K562 (cell line): ENCODE data around the gene CYB5D1. TPM values are rescaled to one million over a fixed set of nuclear protein-coding genes. Genes with fewer than 3 reads are reported as not detected.

ENCODE experiments used
- ADNP ChIP-seq: fragments of 200-800 bp; sonication (Bioruptor generic); IDR thresholded peaks from 2 replicates; pipeline ENCODE4 v1.6.1; 2016; ENCODE audit warnings: missing genetic modification characterization, missing compliant biosample characterization
- DPF2 ChIP-seq: fragments of 450-650 bp; IDR thresholded peaks from 2 replicates; pipeline ENCODE4 v1.6.1; 2016
- ELF2 ChIP-seq: fragments of 250-450 bp; sonication (Bioruptor Pico); IDR thresholded peaks from 2 replicates; pipeline ENCODE4 v1.5.0; 2021; ENCODE audit warnings: mild to moderate bottlenecking
- FOXA3 ChIP-seq, 2 experiments: fragments of 450-650 bp in 1 of 2; sonication (generic) in 1 of 2; formaldehyde crosslinking; IDR thresholded peaks in 1 of 2; conservative IDR thresholded peaks in 1 of 2; 2 replicates each; pipeline versions ENCODE4 v1.4.0 to v1.8.0; 2020 to 2022; ENCODE audit warnings: mild to moderate bottlenecking in 2 of 2, missing genetic modification reagents in 1 of 2
- FOXK1 ChIP-seq: sonication (generic); formaldehyde crosslinking; IDR thresholded peaks from 2 replicates; pipeline ENCODE4 v1.8.0; 2022; ENCODE audit warnings: missing genetic modification reagents, mild to moderate bottlenecking, borderline replicate concordance
- ILK ChIP-seq: fragments of 450-650 bp; IDR thresholded peaks from 2 replicates; pipeline ENCODE4 v1.6.1; 2016; ENCODE audit warnings: missing genetic modification characterization, low read depth, mild to moderate bottlenecking, missing compliant biosample characterization, moderate library complexity, borderline replicate concordance
- NFE2L1 ChIP-seq: fragments of 450-650 bp; IDR thresholded peaks from 2 replicates; pipeline ENCODE4 v1.6.1; 2016; ENCODE audit warnings: missing genetic modification characterization, low read depth, mild to moderate bottlenecking, missing compliant biosample characterization, moderate library complexity, borderline replicate concordance
- PML ChIP-seq: IDR thresholded peaks from 2 replicates; pipeline ENCODE4 v1.6.1; 2012; ENCODE audit warnings: low read length, inconsistent platforms
- PTBP1 ChIP-seq: fragments of 200-400 bp; formaldehyde crosslinking; IDR thresholded peaks from 2 replicates; pipeline ENCODE4 v1.6.1; 2017; ENCODE audit warnings: low read depth, low read length
- RBFOX2 ChIP-seq: fragments of 200-400 bp; formaldehyde crosslinking; IDR thresholded peaks from 2 replicates; pipeline ENCODE4 v1.6.1; 2017; ENCODE audit warnings: low read depth, mild to moderate bottlenecking, low read length, moderate library complexity
- SRSF7 ChIP-seq: fragments of 200-400 bp; formaldehyde crosslinking; optimal IDR thresholded peaks from 2 replicates; pipeline ENCODE3; 2017; ENCODE audit warnings: mild to moderate bottlenecking, low read depth, low read length
- WHSC1 ChIP-seq: IDR thresholded peaks from one replicate; pipeline ENCODE4 v1.6.1; 2012; ENCODE audit warnings: low read length, control low read depth, inconsistent platforms
- ZC3H4 ChIP-seq: sonication (generic); formaldehyde crosslinking; IDR thresholded peaks from 2 replicates; pipeline ENCODE4 v1.9.0; 2021; ENCODE audit warnings: missing genetic modification reagents, borderline replicate concordance
- ZNF384 ChIP-seq: IDR thresholded peaks from 2 replicates; pipeline ENCODE4 v1.6.1; 2012; ENCODE audit warnings: low read depth, low read length, improper control_type of control experiment
- polyA plus RNA-seq, 8 experiments: library from polyadenylated mRNA; depleted of rRNA in 4 of 8; stranded (reverse) in 5 of 8; unstranded in 3 of 8; fragments of >200 nt; fragmentation: Nextera tagmentation in 2 of 8; fragmentation: Illumina TruSeq in 1 of 8; extraction: Ambion mirVana in 2 of 8; extraction: Trizol in 1 of 8; gene quantifications; 2 replicates each; pipeline versions ENCODE4 v1.2.1 to v1.2.3, GENCODE V29; 2011 to 2014; ENCODE audit warnings: inconsistent platforms in 1 of 8, missing spikeins in 1 of 8
- total RNA-seq, 7 experiments: library from RNA; depleted of rRNA in 6 of 7; stranded (reverse); fragments of >200 nt in 6 of 7; fragmentation: Illumina TruSeq in 2 of 7; extraction: Trizol in 2 of 7; gene quantifications; 2 replicates each; pipeline versions ENCODE4 v1.2.1 to v1.2.3, GENCODE V29; 2011 to 2021; ENCODE audit warnings: low replicate concordance in 1 of 7
- TF ChIP-seq, protein P1 (sequence below): sonication (generic); formaldehyde crosslinking; IDR thresholded peaks from 2 replicates; pipeline ENCODE4 v1.8.0; 2023; ENCODE audit warnings: mild to moderate bottlenecking, missing genetic modification reagents
- TF ChIP-seq, protein P2 (sequence below): fragments of 450-650 bp; formaldehyde crosslinking; IDR thresholded peaks from 2 replicates; pipeline ENCODE4 v1.4.0; 2020; ENCODE audit warnings: mild to moderate bottlenecking, mixed read lengths
- TF ChIP-seq, protein P3 (sequence below): fragments of 450-650 bp; IDR thresholded peaks from 2 replicates; pipeline ENCODE4 v1.6.1; 2018; ENCODE audit warnings: mild to moderate bottlenecking, low read depth; ENCODE audit not compliant: partially characterized antibody
- TF ChIP-seq, protein P4 (sequence below), 2 experiments: fragments of 250-450 bp in 1 of 2; fragments of 450-650 bp in 1 of 2; sonication (Bioruptor Pico) in 1 of 2; IDR thresholded peaks; 2 replicates each; pipeline versions ENCODE4 v1.6.1 to v1.8.0; 2016 to 2021; ENCODE audit warnings: mild to moderate bottlenecking in 2 of 2, moderate library complexity in 2 of 2, missing compliant biosample characterization in 1 of 2, missing genetic modification characterization in 1 of 2
- TF ChIP-seq, protein P5 (sequence below): sonication (generic); formaldehyde crosslinking; IDR thresholded peaks from 2 replicates; pipeline ENCODE4 v1.8.0; 2022; ENCODE audit warnings: mild to moderate bottlenecking, missing genetic modification reagents
- TF ChIP-seq, protein P6 (sequence below): fragments of 450-650 bp; IDR thresholded peaks from 2 replicates; pipeline ENCODE4 v1.6.1; 2017; ENCODE audit warnings: mild to moderate bottlenecking, moderate library complexity

CYB5D1 gene
- total and polyA plus RNA-seq, 9 of the 15 experiments (the other 6 are each of a cell fraction or from before 2014, with no cell fraction given) = 2.4 to 7.9 (median 5.7) TPM

DNA sequence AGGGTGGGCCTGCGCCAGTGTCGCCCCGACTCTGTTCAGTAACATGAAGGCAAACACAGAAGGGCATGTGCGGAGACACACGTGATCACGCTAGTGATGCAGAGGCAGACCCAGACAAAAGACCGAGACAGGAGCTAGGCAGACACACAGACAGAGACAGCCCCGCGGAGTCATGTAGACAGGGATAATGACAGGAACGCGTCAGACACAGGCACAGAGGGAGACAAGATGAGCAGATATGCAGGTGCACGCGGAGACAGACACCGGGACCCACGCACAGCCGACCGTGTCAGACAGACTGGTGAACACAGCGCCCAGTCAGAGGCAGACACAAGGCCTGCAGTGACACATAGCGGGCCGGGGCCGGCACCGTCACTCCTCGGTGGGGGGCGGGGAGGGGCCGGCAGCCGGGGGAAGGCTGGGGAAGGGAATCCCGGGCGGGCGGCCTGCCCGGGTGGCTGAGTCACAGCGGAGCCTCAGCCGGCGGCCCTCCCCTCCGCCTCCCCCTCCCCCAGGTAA, 16.3 kb upstream of the CYB5D1 start (continued):
- TF ChIP-seq, protein P1, sequence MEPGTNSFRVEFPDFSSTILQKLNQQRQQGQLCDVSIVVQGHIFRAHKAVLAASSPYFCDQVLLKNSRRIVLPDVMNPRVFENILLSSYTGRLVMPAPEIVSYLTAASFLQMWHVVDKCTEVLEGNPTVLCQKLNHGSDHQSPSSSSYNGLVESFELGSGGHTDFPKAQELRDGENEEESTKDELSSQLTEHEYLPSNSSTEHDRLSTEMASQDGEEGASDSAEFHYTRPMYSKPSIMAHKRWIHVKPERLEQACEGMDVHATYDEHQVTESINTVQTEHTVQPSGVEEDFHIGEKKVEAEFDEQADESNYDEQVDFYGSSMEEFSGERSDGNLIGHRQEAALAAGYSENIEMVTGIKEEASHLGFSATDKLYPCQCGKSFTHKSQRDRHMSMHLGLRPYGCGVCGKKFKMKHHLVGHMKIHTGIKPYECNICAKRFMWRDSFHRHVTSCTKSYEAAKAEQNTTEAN (CRISPR knock-in tag) = no peak
- TF ChIP-seq, protein P2, sequence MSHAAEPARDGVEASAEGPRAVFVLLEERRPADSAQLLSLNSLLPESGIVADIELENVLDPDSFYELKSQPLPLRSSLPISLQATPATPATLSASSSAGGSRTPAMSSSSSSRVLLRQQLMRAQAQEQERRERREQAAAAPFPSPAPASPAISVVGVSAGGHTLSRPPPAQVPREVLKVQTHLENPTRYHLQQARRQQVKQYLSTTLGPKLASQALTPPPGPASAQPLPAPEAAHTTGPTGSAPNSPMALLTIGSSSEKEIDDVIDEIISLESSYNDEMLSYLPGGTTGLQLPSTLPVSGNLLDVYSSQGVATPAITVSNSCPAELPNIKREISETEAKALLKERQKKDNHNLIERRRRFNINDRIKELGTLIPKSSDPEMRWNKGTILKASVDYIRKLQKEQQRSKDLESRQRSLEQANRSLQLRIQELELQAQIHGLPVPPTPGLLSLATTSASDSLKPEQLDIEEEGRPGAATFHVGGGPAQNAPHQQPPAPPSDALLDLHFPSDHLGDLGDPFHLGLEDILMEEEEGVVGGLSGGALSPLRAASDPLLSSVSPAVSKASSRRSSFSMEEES = peak; percentile 25; the same call in 1 of the 2 replicates
- TF ChIP-seq PML (no peak), FOXA3 (CRISPR knock-in tag; conservative IDR thresholded peaks at IDR 0.05 in 1 of 2, IDR thresholded peaks at IDR 0.05 in 1 of 2) (0 out of 4 replicates have a peak, but pooled peaks of 1 of the 2 experiments have one; percentile 23), NFE2L1 (tag) (no peak), ADNP (no peak), SRSF7 (no peak), ZC3H4 (CRISPR knock-in tag) (no peak), ZNF384 (no peak), WHSC1 (no peak), ELF2 (CRISPR knock-in tag) (no peak), PTBP1 (no peak), DPF2 (no peak; the same call in none of the 2 replicates), ILK (tag) (no peak), FOXK1 (CRISPR knock-in tag) (no peak), RBFOX2 (no peak; the same call in 1 of the 2 replicates)
- TF ChIP-seq, protein P3, sequence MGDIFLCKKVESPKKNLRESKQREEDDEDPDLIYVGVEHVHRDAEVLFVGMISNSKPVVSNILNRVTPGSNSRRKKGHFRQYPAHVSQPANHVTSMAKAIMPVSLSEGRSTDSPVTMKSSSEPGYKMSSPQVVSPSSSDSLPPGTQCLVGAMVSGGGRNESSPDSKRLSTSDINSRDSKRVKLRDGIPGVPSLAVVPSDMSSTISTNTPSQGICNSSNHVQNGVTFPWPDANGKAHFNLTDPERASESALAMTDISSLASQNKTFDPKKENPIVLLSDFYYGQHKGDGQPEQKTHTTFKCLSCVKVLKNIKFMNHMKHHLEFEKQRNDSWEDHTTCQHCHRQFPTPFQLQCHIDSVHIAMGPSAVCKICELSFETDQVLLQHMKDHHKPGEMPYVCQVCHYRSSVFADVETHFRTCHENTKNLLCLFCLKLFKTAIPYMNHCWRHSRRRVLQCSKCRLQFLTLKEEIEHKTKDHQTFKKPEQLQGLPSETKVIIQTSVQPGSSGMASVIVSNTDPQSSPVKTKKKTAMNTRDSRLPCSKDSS = no peak
- TF ChIP-seq, protein P4, sequence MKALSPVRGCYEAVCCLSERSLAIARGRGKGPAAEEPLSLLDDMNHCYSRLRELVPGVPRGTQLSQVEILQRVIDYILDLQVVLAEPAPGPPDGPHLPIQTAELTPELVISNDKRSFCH (CRISPR knock-in tag; IDR thresholded peaks at IDR 0.05) = no peak
- TF ChIP-seq, protein P4 (tag; IDR thresholded peaks at IDR 0.05) = no peak
- TF ChIP-seq, protein P5, sequence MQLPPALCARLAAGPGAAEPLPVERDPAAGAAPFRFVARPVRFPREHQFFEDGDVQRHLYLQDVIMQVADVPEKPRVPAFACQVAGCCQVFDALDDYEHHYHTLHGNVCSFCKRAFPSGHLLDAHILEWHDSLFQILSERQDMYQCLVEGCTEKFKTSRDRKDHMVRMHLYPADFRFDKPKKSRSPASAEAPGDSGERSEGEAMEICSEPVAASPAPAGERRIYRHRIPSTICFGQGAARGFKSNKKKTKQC (CRISPR knock-in tag) = no peak
- TF ChIP-seq, protein P6, sequence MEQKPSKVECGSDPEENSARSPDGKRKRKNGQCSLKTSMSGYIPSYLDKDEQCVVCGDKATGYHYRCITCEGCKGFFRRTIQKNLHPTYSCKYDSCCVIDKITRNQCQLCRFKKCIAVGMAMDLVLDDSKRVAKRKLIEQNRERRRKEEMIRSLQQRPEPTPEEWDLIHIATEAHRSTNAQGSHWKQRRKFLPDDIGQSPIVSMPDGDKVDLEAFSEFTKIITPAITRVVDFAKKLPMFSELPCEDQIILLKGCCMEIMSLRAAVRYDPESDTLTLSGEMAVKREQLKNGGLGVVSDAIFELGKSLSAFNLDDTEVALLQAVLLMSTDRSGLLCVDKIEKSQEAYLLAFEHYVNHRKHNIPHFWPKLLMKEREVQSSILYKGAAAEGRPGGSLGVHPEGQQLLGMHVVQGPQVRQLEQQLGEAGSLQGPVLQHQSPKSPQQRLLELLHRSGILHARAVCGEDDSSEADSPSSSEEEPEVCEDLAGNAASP = no peak
